K562 (cell line): Measurements from ENCODE around the gene ADGRA3. TPM values are rescaled to one million over a fixed set of nuclear protein-coding genes. Genes with fewer than 3 reads are reported as not detected.

Experiments used
- ATAC-seq: fragments of 200-7000 bp; cut with Tn5 transposase; 3 replicates; pipeline ENCODE4 v1.9.1; 2020; ENCODE audit warnings: moderate library complexity
- BruUV-seq: library from RNA; stranded (reverse); fragments of 400-500 nt; replicated peaks from 2 replicates; lab custom pipeline; 2021; lab: Mats Ljungman, UMichigan
- CTCF ChIA-PET: fragments of 300-600 bp; formaldehyde crosslinking; extraction: SDS; loops from one replicate; lab custom pipeline; 2021; ENCODE audit warnings: low intra/inter-chr PET ratio; lab: Yijun Ruan, JAX
- POLR2A ChIA-PET: fragments of 300-600, 350-650 bp; sonication (Branson Sonifier 250); formaldehyde crosslinking; extraction: SDS; loops from one replicate; lab custom pipeline; 2021; ENCODE audit warnings: antibody characterized with exemption, inconsistent platforms; lab: Yijun Ruan, JAX
- DNase-seq, 4 experiments: peaks; one replicate each; pipeline versions ENCODE4 v3.0.0 to v3.0.0-alpha.2; 2011 to 2018; ENCODE audit warnings: low spot score in 3 of 4, mixed read lengths in 3 of 4; ENCODE audit errors: extremely low read depth in 1 of 4
- FAIRE-seq: peaks from 2 replicates; lab custom pipeline; 2011; peaks lifted over from hg19 to GRCh38; lab: Jason Lieb, UNC
- H2AFZ ChIP-seq: 2 replicates; pipeline ENCODE4 v1.6.0; 2011; ENCODE audit warnings: low read depth, low read length, control low read depth, inconsistent platforms
- H3K27ac ChIP-seq: fragments of 200-600 bp; 3 replicates; pipeline ENCODE4 v1.8.0; 2011; ENCODE audit warnings: low read depth, mild to moderate bottlenecking, control low read depth, inconsistent platforms, low read length, moderate library complexity, mixed read lengths; ENCODE audit errors: extremely low read depth
- H3K27me3 ChIP-seq, 2 experiments: fragments of 300-600 bp in 1 of 2; 2 replicates in 1 of 2; 3 replicates in 1 of 2; pipeline versions ENCODE4 v1.6.0 to v1.8.0; 2011; ENCODE audit warnings: inconsistent platforms in 2 of 2, low read length in 2 of 2, mild to moderate bottlenecking in 1 of 2, mixed read lengths in 1 of 2, moderate library complexity in 1 of 2; ENCODE audit not compliant: control insufficient read depth in 2 of 2, insufficient read depth in 2 of 2
- H3K36me3 ChIP-seq: fragments of 300-600 bp; 3 replicates; pipeline ENCODE4 v1.8.0; 2011; ENCODE audit warnings: mild to moderate bottlenecking, low read length, inconsistent platforms; ENCODE audit not compliant: control insufficient read depth, insufficient read depth
- H3K4me1 ChIP-seq, 2 experiments: fragments of 200-600 bp in 1 of 2; replicated peaks in 1 of 2; 2 replicates in 1 of 2; 3 replicates in 1 of 2; pipeline versions ENCODE4 v1.5.1 to v1.8.0; 2011; ENCODE audit warnings: inconsistent platforms in 2 of 2, low read length in 2 of 2, mild to moderate bottlenecking in 1 of 2, mixed read lengths in 1 of 2, moderate library complexity in 1 of 2; ENCODE audit not compliant: control insufficient read depth in 2 of 2, insufficient read depth in 2 of 2
- H3K4me2 ChIP-seq: 2 replicates; pipeline ENCODE4 v1.6.1; 2011; ENCODE audit warnings: low read length, control low read depth, inconsistent platforms, mixed read lengths; ENCODE audit not compliant: insufficient read depth
- H3K4me3 ChIP-seq: fragments of 200-600 bp; sonication (generic), shearing (Covaris generic); 2 replicates; pipeline ENCODE4 v1.5.1; 2016; ENCODE audit warnings: control low read depth, inconsistent platforms
- H3K79me2 ChIP-seq: fragments of 200-600 bp; 3 replicates; pipeline ENCODE4 v1.8.0; 2011; ENCODE audit warnings: low read length, inconsistent platforms; ENCODE audit not compliant: control insufficient read depth, insufficient read depth
- H3K9ac ChIP-seq, 2 experiments: 2 replicates each; pipeline versions ENCODE4 v1.6.0 to v1.6.1; 2011; ENCODE audit warnings: low read depth in 2 of 2, low read length in 2 of 2, control low read depth in 1 of 2, inconsistent platforms in 1 of 2, mild to moderate bottlenecking in 1 of 2, mixed read lengths in 1 of 2; ENCODE audit not compliant: insufficient read depth in 1 of 2
- H3K9me1 ChIP-seq: one replicate; pipeline ENCODE4 v1.6.0; 2011; ENCODE audit warnings: inconsistent platforms, mild to moderate bottlenecking, low read length, moderate library complexity; ENCODE audit not compliant: control insufficient read depth, insufficient read depth
- H3K9me3 ChIP-seq: replicated peaks from 2 replicates; pipeline ENCODE4 v1.5.1; 2011; ENCODE audit warnings: low read depth, low read length, inconsistent platforms; ENCODE audit not compliant: control insufficient read depth, insufficient read depth
- H4K20me1 ChIP-seq: replicated peaks from 2 replicates; pipeline ENCODE4 v1.6.1; 2011; ENCODE audit warnings: low read length, inconsistent platforms, mixed read lengths; ENCODE audit not compliant: control insufficient read depth, insufficient read depth
- ELF2 ChIP-seq: fragments of 250-450 bp; sonication (Bioruptor Pico); IDR thresholded peaks from 2 replicates; pipeline ENCODE4 v1.5.0; 2021; ENCODE audit warnings: mild to moderate bottlenecking
- HIVEP1 ChIP-seq: fragments of 250-450 bp; sonication (Bioruptor Pico); IDR thresholded peaks from 2 replicates; pipeline ENCODE4 v1.4.0; 2020; ENCODE audit warnings: mild to moderate bottlenecking
- HNRNPL ChIP-seq: fragments of 200-400 bp; formaldehyde crosslinking; IDR thresholded peaks from 2 replicates; pipeline ENCODE4 v1.6.1; 2017; ENCODE audit warnings: low read depth, mild to moderate bottlenecking, low read length
- NR2C1 ChIP-seq, 2 experiments: fragments of 450-650 bp; IDR thresholded peaks; 2 replicates each; pipeline ENCODE4 v1.6.1; 2017; ENCODE audit warnings: mild to moderate bottlenecking in 2 of 2, antibody characterized with exemption in 1 of 2, inconsistent platforms in 1 of 2, missing compliant biosample characterization in 1 of 2, missing genetic modification characterization in 1 of 2
- NR2F6 ChIP-seq: fragments of 450-650 bp; formaldehyde crosslinking; IDR thresholded peaks from 2 replicates; pipeline ENCODE4 v1.4.0; 2020; ENCODE audit warnings: mild to moderate bottlenecking
- POLR2B ChIP-seq: fragments of 450-650 bp; IDR thresholded peaks from 2 replicates; pipeline ENCODE4 v1.6.1; 2018; ENCODE audit warnings: low read depth; ENCODE audit not compliant: partially characterized antibody
- PTTG1 ChIP-seq: fragments of 450-650 bp; IDR thresholded peaks from 2 replicates; pipeline ENCODE4 v1.6.1; 2016; ENCODE audit warnings: low read depth, mild to moderate bottlenecking, missing genetic modification characterization, missing compliant biosample characterization
- SRSF7 ChIP-seq: fragments of 200-400 bp; formaldehyde crosslinking; optimal IDR thresholded peaks from 2 replicates; pipeline ENCODE3; 2017; ENCODE audit warnings: mild to moderate bottlenecking, low read depth, low read length
- ZNF133 ChIP-seq: fragments of 250-450 bp; sonication (Bioruptor Pico); IDR thresholded peaks from 2 replicates; pipeline ENCODE4 v1.4.0; 2020; ENCODE audit warnings: mild to moderate bottlenecking
- ZNF431 ChIP-seq: sonication (generic); formaldehyde crosslinking; IDR thresholded peaks from 2 replicates; pipeline ENCODE4 v1.8.0; 2022; ENCODE audit warnings: mild to moderate bottlenecking, missing genetic modification reagents
- ZSCAN32 ChIP-seq: fragments of 450-650 bp; formaldehyde crosslinking; IDR thresholded peaks from 2 replicates; pipeline ENCODE4 v1.4.0; 2020; ENCODE audit warnings: mild to moderate bottlenecking, moderate library complexity
- WGBS: fragments of 100-300 bp; shearing (Covaris generic); methylation state at CpG from one replicate; pipeline ENCODE4 v1.1.6; 2016; ENCODE audit warnings: low coverage, mixed read lengths; ENCODE audit not compliant: insufficient coverage; ENCODE audit errors: missing lambda C conversion rate; 5-methylcytosine and 5-hydroxymethylcytosine counted together
- in situ Hi-C: fragments of 300-500 bp; cut with MboI; formaldehyde crosslinking; loops from 4 replicates; pipeline ENCODE4 v1.15.0; 2018; ENCODE audit warnings: inconsistent platforms, mixed read lengths
- intact Hi-C: fragments of 100-400 bp; cut with micrococcal nuclease; formaldehyde crosslinking; loops from 2 replicates; pipeline ENCODE4 v1.14.2; 2022
- polyA plus RNA-seq, 8 experiments: library from polyadenylated mRNA; depleted of rRNA in 4 of 8; stranded (reverse) in 5 of 8; unstranded in 3 of 8; fragments of >200 nt; fragmentation: Nextera tagmentation in 2 of 8; fragmentation: Illumina TruSeq in 1 of 8; extraction: Ambion mirVana in 2 of 8; extraction: Trizol in 1 of 8; gene quantifications; 2 replicates each; pipeline versions ENCODE4 v1.2.1 to v1.2.3, GENCODE V29; 2011 to 2014; ENCODE audit warnings: inconsistent platforms in 1 of 8, missing spikeins in 1 of 8
- total RNA-seq, 7 experiments: library from RNA; depleted of rRNA in 6 of 7; stranded (reverse); fragments of >200 nt in 6 of 7; fragmentation: Illumina TruSeq in 2 of 7; extraction: Trizol in 2 of 7; gene quantifications; 2 replicates each; pipeline versions ENCODE4 v1.2.1 to v1.2.3, GENCODE V29; 2011 to 2021; ENCODE audit warnings: low replicate concordance in 1 of 7
- TF ChIP-seq, protein P1 (sequence below): conservative IDR thresholded peaks from 2 replicates; pipeline ENCODE4 v1.6.1; 2011; ENCODE audit warnings: low read depth, mild to moderate bottlenecking, low read length; ENCODE audit not compliant: control insufficient read depth
- TF ChIP-seq, protein P2 (sequence below): fragments of 250-450 bp; sonication (Bioruptor Pico); IDR thresholded peaks from 2 replicates; pipeline ENCODE4 v1.5.0; 2021

ADGRA3 gene
- total and polyA plus RNA-seq, 9 of the 15 experiments (the other 6 are each of a cell fraction or from before 2014, with no cell fraction given), result 0.06 to 2.3 (median 0.27) TPM; not detected in 3

DNA sequence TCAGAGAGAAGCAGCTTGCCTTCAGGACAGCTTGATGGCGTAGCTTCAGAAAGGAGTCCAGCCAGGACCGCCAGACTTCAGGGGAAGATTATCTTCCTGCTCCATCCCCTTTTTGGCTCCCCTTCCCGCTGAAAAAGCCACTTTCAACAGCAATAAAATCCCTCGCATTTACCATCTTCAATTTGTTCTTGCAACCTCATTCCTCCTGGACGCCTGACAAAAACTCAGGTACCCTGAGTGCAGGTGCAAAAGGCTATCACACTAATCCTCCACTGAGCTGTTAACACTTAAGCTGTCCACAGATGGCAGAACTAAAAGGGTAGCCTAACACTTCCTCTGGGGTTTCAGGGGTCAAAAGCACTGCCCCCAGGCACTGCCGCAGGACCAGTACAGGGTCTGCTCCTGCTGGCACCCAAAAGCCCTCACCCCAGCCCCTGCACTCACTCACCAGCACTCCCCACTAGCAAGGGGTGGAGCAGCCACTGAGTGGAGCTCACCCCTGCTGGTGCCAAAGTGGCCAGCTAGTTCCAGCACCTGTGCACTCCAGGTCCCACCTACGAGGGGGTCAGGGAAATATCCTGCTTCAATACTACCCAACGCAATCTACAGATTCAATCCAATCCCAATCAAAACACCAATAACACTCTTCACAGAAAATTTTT lies 145.8 kb downstream of the ADGRA3 start:
- Histone ChIP-seq H3K9me3 (no peaks in the 10 kb centered on the region), H2AFZ (no peak overlapping the region), H4K20me1 (no peaks in the 10 kb centered on the region), H3K4me1 (no peaks in the 10 kb centered on the region), H3K9ac (no peak overlapping the region), H3K9me1 (no peaks in the 10 kb centered on the region), H3K36me3 (no peaks in the 10 kb centered on the region), H3K4me2 (no peak overlapping the region), H3K27me3 (no peaks in the 10 kb centered on the region), H3K4me3 (no peak overlapping the region), H3K79me2 (no peaks in the 10 kb centered on the region), H3K27ac (no peak overlapping the region)
- intact Hi-C loops (no loop called here), in situ Hi-C loops (no loop called here)
- BruUV-seq, result no TSS peak
- DNase-seq (no peak), FAIRE-seq (no peak), ATAC-seq (no peak)
- WGBS, result 0% methylated on average over 8 of the region's 8 CpGs
- ChIA-PET CTCF (no interaction called here), POLR2A (no interaction called here)
- TF ChIP-seq PTTG1, result no peak
- no peak for TF ChIP-seq HNRNPL
- no peak for TF ChIP-seq NR2C1 (IDR thresholded peaks at IDR 0.05)
- no peak for TF ChIP-seq NR2C1 (tag; IDR thresholded peaks at IDR 0.05)
- TF ChIP-seq HIVEP1, result no peak
- TF ChIP-seq NR2F6 (CRISPR knock-in tag), result no peak
- TF ChIP-seq ZSCAN32 (CRISPR knock-in tag), result no peak
- TF ChIP-seq ZNF133 (CRISPR knock-in tag), result no peak
- TF ChIP-seq, protein P1, sequence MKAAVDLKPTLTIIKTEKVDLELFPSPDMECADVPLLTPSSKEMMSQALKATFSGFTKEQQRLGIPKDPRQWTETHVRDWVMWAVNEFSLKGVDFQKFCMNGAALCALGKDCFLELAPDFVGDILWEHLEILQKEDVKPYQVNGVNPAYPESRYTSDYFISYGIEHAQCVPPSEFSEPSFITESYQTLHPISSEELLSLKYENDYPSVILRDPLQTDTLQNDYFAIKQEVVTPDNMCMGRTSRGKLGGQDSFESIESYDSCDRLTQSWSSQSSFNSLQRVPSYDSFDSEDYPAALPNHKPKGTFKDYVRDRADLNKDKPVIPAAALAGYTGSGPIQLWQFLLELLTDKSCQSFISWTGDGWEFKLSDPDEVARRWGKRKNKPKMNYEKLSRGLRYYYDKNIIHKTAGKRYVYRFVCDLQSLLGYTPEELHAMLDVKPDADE, result no peak
- TF ChIP-seq ZNF431 (CRISPR knock-in tag), result no peak
- TF ChIP-seq ELF2 (CRISPR knock-in tag), result no peak
- no peak for TF ChIP-seq POLR2B
- TF ChIP-seq SRSF7, result no peak
- TF ChIP-seq, protein P2, sequence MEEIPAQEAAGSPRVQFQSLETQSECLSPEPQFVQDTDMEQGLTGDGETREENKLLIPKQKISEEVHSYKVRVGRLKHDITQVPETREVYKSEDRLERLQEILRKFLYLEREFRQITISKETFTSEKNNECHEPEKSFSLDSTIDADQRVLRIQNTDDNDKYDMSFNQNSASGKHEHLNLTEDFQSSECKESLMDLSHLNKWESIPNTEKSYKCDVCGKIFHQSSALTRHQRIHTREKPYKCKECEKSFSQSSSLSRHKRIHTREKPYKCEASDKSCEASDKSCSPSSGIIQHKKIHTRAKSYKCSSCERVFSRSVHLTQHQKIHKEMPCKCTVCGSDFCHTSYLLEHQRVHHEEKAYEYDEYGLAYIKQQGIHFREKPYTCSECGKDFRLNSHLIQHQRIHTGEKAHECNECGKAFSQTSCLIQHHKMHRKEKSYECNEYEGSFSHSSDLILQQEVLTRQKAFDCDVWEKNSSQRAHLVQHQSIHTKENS (CRISPR knock-in tag), result no peak
